ENCODE results near the gene EIF5B.

GRCh38 chr2:99422599-99422998 is 85.4 kb downstream of the EIF5B start:
- TF ChIP-seq CTCF (IDR thresholded peaks at IDR 0.05) = no peak
- TF ChIP-seq EZH2 (IDR thresholded peaks at IDR 0.05) = no peak

Measured in neural progenitor cell (in vitro differentiated cells).